ENCODE data around the gene NUMB. TPM values are rescaled to one million over a fixed set of nuclear protein-coding genes. Genes with fewer than 3 reads are reported as not detected.

The NUMB gene
- total RNA-seq, 2 donors from 2014 or later, result 79.9 to 85.2 TPM

DNA sequence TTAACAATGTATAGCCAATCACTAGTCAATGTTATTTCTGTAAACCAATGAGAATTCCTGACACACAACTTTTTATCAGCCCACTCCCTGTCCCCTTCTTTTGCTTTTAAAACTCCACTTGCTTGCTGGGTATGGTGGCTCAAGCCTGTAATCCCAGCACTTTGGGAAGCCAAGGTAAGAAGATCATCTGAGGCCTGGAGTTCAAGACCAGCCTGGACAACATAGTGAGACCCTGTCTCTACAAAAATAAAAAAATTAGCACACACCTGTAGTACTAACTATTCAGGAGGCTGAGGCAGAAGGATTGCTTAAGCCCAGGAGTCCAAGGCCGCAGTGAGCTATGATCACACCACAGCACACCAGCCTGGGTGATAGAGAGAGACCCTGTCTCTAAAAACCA lies 133.3 kb downstream of the NUMB start:
- WGBS, 2 experiments (ENCODE audit: insufficient coverage in 1 of 2, insufficient read length in 1 of 2), result 100% methylated on average over 1 of the region's 1 CpG; no CpG with 5 or more reads in 1 of the 2 experiments
- Histone ChIP-seq H3K36me3 (ENCODE audit: control insufficient read depth, insufficient read depth, low read length) (peaks cover 14% of the 10 kb centered on the region), H3K9me3 (ENCODE audit: control insufficient read depth, low read length) (no peaks in the 10 kb centered on the region), H3K27me3 (ENCODE audit: control insufficient read depth, insufficient read depth, low read length, poor library complexity, severe bottlenecking) (no peaks in the 10 kb centered on the region), H3K4me1 (ENCODE audit: control insufficient read depth, insufficient read depth, low read length) (peaks cover 8% of the 10 kb centered on the region), H3K27ac (ENCODE audit: low read depth, low read length) (no peak overlapping the region), H3K9ac (ENCODE audit: extremely low read depth, low read length, poor library complexity, severe bottlenecking) (no peak overlapping the region), H3K4me3 (ENCODE audit: low read length) (no peak overlapping the region)
- TF ChIP-seq, protein P1, sequence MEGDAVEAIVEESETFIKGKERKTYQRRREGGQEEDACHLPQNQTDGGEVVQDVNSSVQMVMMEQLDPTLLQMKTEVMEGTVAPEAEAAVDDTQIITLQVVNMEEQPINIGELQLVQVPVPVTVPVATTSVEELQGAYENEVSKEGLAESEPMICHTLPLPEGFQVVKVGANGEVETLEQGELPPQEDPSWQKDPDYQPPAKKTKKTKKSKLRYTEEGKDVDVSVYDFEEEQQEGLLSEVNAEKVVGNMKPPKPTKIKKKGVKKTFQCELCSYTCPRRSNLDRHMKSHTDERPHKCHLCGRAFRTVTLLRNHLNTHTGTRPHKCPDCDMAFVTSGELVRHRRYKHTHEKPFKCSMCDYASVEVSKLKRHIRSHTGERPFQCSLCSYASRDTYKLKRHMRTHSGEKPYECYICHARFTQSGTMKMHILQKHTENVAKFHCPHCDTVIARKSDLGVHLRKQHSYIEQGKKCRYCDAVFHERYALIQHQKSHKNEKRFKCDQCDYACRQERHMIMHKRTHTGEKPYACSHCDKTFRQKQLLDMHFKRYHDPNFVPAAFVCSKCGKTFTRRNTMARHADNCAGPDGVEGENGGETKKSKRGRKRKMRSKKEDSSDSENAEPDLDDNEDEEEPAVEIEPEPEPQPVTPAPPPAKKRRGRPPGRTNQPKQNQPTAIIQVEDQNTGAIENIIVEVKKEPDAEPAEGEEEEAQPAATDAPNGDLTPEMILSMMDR (conservative IDR thresholded peaks at IDR 0.05), result no peak
- Mint-ChIP-seq H3K9me3 (peaks cover 6% of the 10 kb centered on the region), H3K4me3 (no peak overlapping the region), H3K4me1 (peaks cover 30% of the 10 kb centered on the region), H3K27me3 (ENCODE audit: insufficient read depth) (no peaks in the 10 kb centered on the region), H3K36me3 (ENCODE audit: low read depth) (peaks cover 8% of the 10 kb centered on the region), H3K27ac (peak overlapping the region; percentile 53)
- DNase-seq, result no peak

DNA sequence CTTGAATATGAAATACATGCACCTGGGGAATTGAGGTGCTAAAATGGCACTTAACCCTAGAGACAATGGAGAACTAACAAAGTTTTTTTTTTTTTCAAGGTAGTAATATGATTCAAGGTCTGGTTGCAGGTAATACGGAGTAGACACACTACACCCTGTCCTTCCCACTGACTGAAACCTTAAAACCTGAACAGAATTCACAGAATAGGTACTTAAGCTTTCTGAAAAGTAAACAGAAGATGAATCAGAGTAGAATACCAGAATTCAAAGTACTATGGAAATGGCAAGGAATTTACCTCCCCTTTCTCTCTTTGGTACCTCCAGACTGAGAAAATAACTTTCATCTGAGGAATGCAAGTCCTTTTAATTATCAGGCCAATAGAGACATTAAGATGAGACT lies 133.8 kb downstream of the NUMB start:
- WGBS, 2 experiments (ENCODE audit: insufficient coverage in 1 of 2, insufficient read length in 1 of 2), result 88% methylated on average over 1 of the region's 1 CpG; no CpG with 5 or more reads in 1 of the 2 experiments
- H3K4me3 ChIP-seq (ENCODE audit: low read length), result peak overlapping the region; percentile 27
- peaks cover 30% of the 10 kb centered on the region for H3K4me1 Mint-ChIP-seq
- H3K36me3 ChIP-seq (ENCODE audit: control insufficient read depth, insufficient read depth, low read length), result peaks cover 14% of the 10 kb centered on the region
- peaks cover 11% of the 10 kb centered on the region for H3K36me3 Mint-ChIP-seq (ENCODE audit: low read depth)
- no peaks in the 10 kb centered on the region for H3K9me3 ChIP-seq (ENCODE audit: control insufficient read depth, low read length)
- no peak overlapping the region for H3K27ac ChIP-seq (ENCODE audit: low read depth, low read length)
- H3K9ac ChIP-seq (ENCODE audit: extremely low read depth, low read length, poor library complexity, severe bottlenecking), result peak overlapping the region; percentile 7
- peak overlapping the region; percentile 53 for H3K27ac Mint-ChIP-seq
- no peak for DNase-seq
- TF ChIP-seq, protein P1 (conservative IDR thresholded peaks at IDR 0.05), result no peak
- no peaks in the 10 kb centered on the region for H3K27me3 Mint-ChIP-seq (ENCODE audit: insufficient read depth)
- H3K9me3 Mint-ChIP-seq, result peaks cover 6% of the 10 kb centered on the region
- H3K4me3 Mint-ChIP-seq, result no peak overlapping the region
- peaks cover 8% of the 10 kb centered on the region for H3K4me1 ChIP-seq (ENCODE audit: control insufficient read depth, insufficient read depth, low read length)
- H3K27me3 ChIP-seq (ENCODE audit: control insufficient read depth, insufficient read depth, low read length, poor library complexity, severe bottlenecking), result no peaks in the 10 kb centered on the region

DNA sequence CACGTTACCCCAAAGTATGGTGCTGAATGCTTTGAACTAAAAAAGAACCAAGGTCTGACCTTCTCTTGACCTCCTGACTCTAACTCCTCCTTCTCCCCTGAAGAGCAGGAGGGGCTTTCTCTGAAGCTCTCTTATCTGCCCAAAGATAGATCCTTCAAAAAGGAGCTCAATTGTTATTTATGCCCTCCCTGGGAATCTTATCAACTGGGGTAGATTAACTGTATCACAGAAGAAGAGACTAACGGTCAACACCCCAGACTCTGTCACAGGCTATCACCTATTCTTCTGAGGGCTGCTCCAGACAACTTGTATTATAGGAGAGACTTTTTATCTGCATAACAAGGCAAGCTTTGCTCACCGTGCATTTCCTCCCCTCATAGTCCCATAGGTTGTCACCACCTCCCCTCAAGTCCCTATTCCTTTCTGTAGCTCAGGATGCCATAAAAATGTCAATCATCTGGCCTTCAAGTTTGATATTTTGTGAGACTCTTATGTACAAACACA lies 134.4 kb downstream of the NUMB start:
- TF ChIP-seq, protein P1 (conservative IDR thresholded peaks at IDR 0.05), result no peak
- 15 to 20% methylated on average over 2 to 3 of the region's 3 CpGs for WGBS, 2 experiments (ENCODE audit: insufficient coverage in 1 of 2, insufficient read length in 1 of 2)

More for the DNA sequence above, 134.4 kb downstream of the NUMB start:
- peak; percentile 47 for DNase-seq
- H3K36me3 Mint-ChIP-seq (ENCODE audit: low read depth), result peaks cover 13% of the 10 kb centered on the region
- Histone ChIP-seq H3K9me3 (ENCODE audit: control insufficient read depth, low read length) (no peaks in the 10 kb centered on the region), H3K27ac (ENCODE audit: low read depth, low read length) (no peak overlapping the region), H3K4me3 (ENCODE audit: low read length) (peak overlapping the region; percentile 27), H3K4me1 (ENCODE audit: control insufficient read depth, insufficient read depth, low read length) (peaks cover 8% of the 10 kb centered on the region), H3K9ac (ENCODE audit: extremely low read depth, low read length, poor library complexity, severe bottlenecking) (peak overlapping the region; percentile 7), H3K36me3 (ENCODE audit: control insufficient read depth, insufficient read depth, low read length) (peaks cover 14% of the 10 kb centered on the region), H3K27me3 (ENCODE audit: control insufficient read depth, insufficient read depth, low read length, poor library complexity, severe bottlenecking) (no peaks in the 10 kb centered on the region)
- peak overlapping the region; percentile 17 for H3K4me3 Mint-ChIP-seq
- peaks cover 6% of the 10 kb centered on the region for H3K9me3 Mint-ChIP-seq
- peak overlapping the region; percentile 42 for H3K27ac Mint-ChIP-seq
- H3K27me3 Mint-ChIP-seq (ENCODE audit: insufficient read depth), result no peaks in the 10 kb centered on the region
- H3K4me1 Mint-ChIP-seq, result peaks cover 30% of the 10 kb centered on the region
